PC-3 (cell line): ENCODE results near the gene SNAP47. TPM values are rescaled to one million over a fixed set of nuclear protein-coding genes. Genes with fewer than 3 reads are reported as not detected.
A peak's percentile ranks its signal among the peaks of the same experiment; 100 is the strongest.

Experiments used
- ATAC-seq: fragments of 200-7000 bp; cut with Tn5 transposase; 2 replicates; pipeline ENCODE4 v1.9.1; 2020; ENCODE audit warnings: mild to moderate bottlenecking, moderate library complexity
- BruUV-seq: library from RNA; stranded (reverse); fragments of 400-500 nt; replicated peaks from 2 replicates; lab custom pipeline; 2021; lab: Mats Ljungman, UMichigan
- CTCF ChIA-PET: fragments of 300-600 bp; sonication (Branson Sonifier 250); formaldehyde crosslinking; loops from one replicate; lab custom pipeline; 2022; ENCODE audit warnings: antibody characterized with exemption; lab: Charles Lee
- POLR2A ChIA-PET: fragments of 300-600 bp; sonication (Branson Sonifier 250); formaldehyde crosslinking; loops from one replicate; lab custom pipeline; 2022; ENCODE audit warnings: antibody characterized with exemption; ENCODE audit not compliant: unreplicated experiment; lab: Charles Lee
- DNase-seq: peaks from one replicate; pipeline ENCODE4 v3.0.0-alpha.2; 2015
- H2AFZ ChIP-seq: fragments of 300-600 bp; sonication (generic); 2 replicates; pipeline ENCODE4 v1.6.0; 2016; ENCODE audit warnings: antibody characterized with exemption, low read length
- H3F3A ChIP-seq: fragments of 300-600 bp; sonication (generic); one replicate; pipeline ENCODE4 v1.6.0; 2017; ENCODE audit warnings: antibody characterized with exemption, low read length, control low read depth, mild to moderate bottlenecking; ENCODE audit not compliant: unreplicated experiment
- H3K27ac ChIP-seq: fragments of 300-600 bp; sonication (generic); 2 replicates; pipeline ENCODE4 v1.5.1; 2016; ENCODE audit warnings: mild to moderate bottlenecking, low read length
- H3K27me3 ChIP-seq: fragments of 300-600 bp; sonication (generic); 2 replicates; pipeline ENCODE4 v1.6.1; 2016; ENCODE audit warnings: low read length, mixed read lengths
- H3K36me3 ChIP-seq: fragments of 300-600 bp; sonication (generic); 2 replicates; pipeline ENCODE4 v1.6.1; 2016; ENCODE audit warnings: low read depth, mixed run types, low read length, mixed read lengths
- H3K4me1 ChIP-seq: fragments of 300-600 bp; sonication (generic); 2 replicates; pipeline ENCODE4 v1.5.1; 2016; ENCODE audit warnings: low read length; ENCODE audit not compliant: insufficient read depth
- H3K4me2 ChIP-seq: fragments of 300-600 bp; sonication (generic); 2 replicates; pipeline ENCODE4 v1.6.0; 2016; ENCODE audit warnings: low read length
- H3K4me3 ChIP-seq: fragments of 300-600 bp; sonication (generic); 2 replicates; pipeline ENCODE4 v1.5.1; 2016; ENCODE audit warnings: mild to moderate bottlenecking, low read length, mixed read lengths
- H3K79me2 ChIP-seq: fragments of 300-600 bp; sonication (generic); 2 replicates; pipeline ENCODE4 v1.6.1; 2017; ENCODE audit warnings: low read length, mixed read lengths
- H3K9ac ChIP-seq: fragments of 300-600 bp; sonication (generic); 2 replicates; pipeline ENCODE4 v1.6.0; 2016; ENCODE audit warnings: mild to moderate bottlenecking, low read length
- H3K9me2 ChIP-seq: fragments of 300-600 bp; sonication (generic); replicated peaks from 2 replicates; pipeline ENCODE4 v1.6.1; 2016; ENCODE audit warnings: mixed run types, low read length, mixed read lengths
- H3K9me3 ChIP-seq: fragments of 300-600 bp; sonication (generic); 2 replicates; pipeline ENCODE4 v1.6.1; 2016; ENCODE audit warnings: low read length, mixed read lengths
- H4K20me1 ChIP-seq: fragments of 300-600 bp; sonication (generic); 2 replicates; pipeline ENCODE4 v1.6.1; 2016; ENCODE audit warnings: low read length, mixed read lengths
- CTCF ChIP-seq: fragments of 300-600 bp; sonication (generic); conservative IDR thresholded peaks from 2 replicates; pipeline ENCODE4 v1.5.1; 2017; ENCODE audit warnings: antibody characterized with exemption, low read depth, mild to moderate bottlenecking, low read length
- EZH2 ChIP-seq: fragments of 300-600 bp; sonication (generic); IDR thresholded peaks from one replicate; pipeline ENCODE4 v1.6.1; 2017; ENCODE audit warnings: antibody characterized with exemption, mild to moderate bottlenecking, low read length; ENCODE audit not compliant: unreplicated experiment
- EZH2phosphoT487 ChIP-seq: fragments of 300-600 bp; sonication (generic); IDR thresholded peaks from 2 replicates; pipeline ENCODE4 v1.6.1; 2018; ENCODE audit warnings: mild to moderate bottlenecking, antibody characterized with exemption, low read length, borderline replicate concordance
- intact Hi-C: fragments of 100-400 bp; cut with micrococcal nuclease; formaldehyde crosslinking; loops from 2 replicates; pipeline ENCODE4 v1.9.0; 2023
- total RNA-seq: library from RNA; depleted of rRNA; stranded (reverse); fragments of >200 nt; gene quantifications from 2 replicates; pipeline ENCODE4 v1.2.3, GENCODE V29; 2014

Gene SNAP47
- total RNA-seq, 1 experiment from 2014 or later: 123 TPM

- no peaks in the 10 kb centered on the region for H3K9me3 ChIP-seq
- ATAC-seq (peak; percentile 9; the same call in 1 of the 2 replicates), DNase-seq (no peak)
- no peaks in the 10 kb centered on the region for H4K20me1 ChIP-seq
- no peaks in the 10 kb centered on the region for H3K79me2 ChIP-seq
- no peak overlapping the region for H3K9ac ChIP-seq
- H3K27me3 ChIP-seq: no peaks in the 10 kb centered on the region
- H3K36me3 ChIP-seq: no peaks in the 10 kb centered on the region
- H3K4me1 ChIP-seq: no peaks in the 10 kb centered on the region
- no peaks in the 10 kb centered on the region for H3F3A ChIP-seq
- BruUV-seq: no TSS peak
- intact Hi-C loops: no loop called here
- H3K9me2 ChIP-seq: no peaks in the 10 kb centered on the region
- no peak overlapping the region for H3K27ac ChIP-seq
- POLR2A ChIA-PET: no interaction called here
- no peak overlapping the region for H3K4me3 ChIP-seq
- no peak overlapping the region for H3K4me2 ChIP-seq
- TF ChIP-seq EZH2phosphoT487 (no peak), CTCF (no peak)
- no peak overlapping the region for H2AFZ ChIP-seq
- CTCF ChIA-PET: no interaction called here
These were observed 59.6 kb downstream of the SNAP47 start for GRCh38 chr1:227794817-227795192.

- no peak overlapping the region for H3K27ac ChIP-seq
- H2AFZ ChIP-seq: no peak overlapping the region
- ATAC-seq: no peak
- ChIA-PET POLR2A (interaction anchor here (0.8 kb wide), 1 partner anchor 10 kb away, joined by 7 read pairs; no protein-coding TSS in a partner anchor), CTCF (interaction anchor here (1.0 kb wide), 1 partner anchor 10 kb away, joined by 5 read pairs; no protein-coding TSS in a partner anchor)
- H3K9ac ChIP-seq: no peak overlapping the region
- no peaks in the 10 kb centered on the region for H3K9me3 ChIP-seq
- H3F3A ChIP-seq: no peaks in the 10 kb centered on the region
- H3K4me3 ChIP-seq: no peak overlapping the region
- TF ChIP-seq EZH2 (no peak), EZH2phosphoT487 (no peak), CTCF (no peak)
- H3K4me1 ChIP-seq: no peaks in the 10 kb centered on the region
- no peaks in the 10 kb centered on the region for H3K36me3 ChIP-seq
- H3K27me3 ChIP-seq: no peaks in the 10 kb centered on the region
- H3K9me2 ChIP-seq: no peaks in the 10 kb centered on the region
- DNase-seq: no peak
- no peaks in the 10 kb centered on the region for H4K20me1 ChIP-seq
- no peak overlapping the region for H3K4me2 ChIP-seq
- no TSS peak for BruUV-seq
- intact Hi-C loops: no loop called here
- no peaks in the 10 kb centered on the region for H3K79me2 ChIP-seq
These were observed 60.5 kb downstream of the SNAP47 start for GRCh38 chr1:227795732-227796131.

- intact Hi-C loops: no loop called here
- TF ChIP-seq EZH2 (no peak), EZH2phosphoT487 (no peak), CTCF (no peak)
- Histone ChIP-seq H3K9me2 (no peaks in the 10 kb centered on the region), H3K4me2 (no peak overlapping the region), H3K36me3 (no peaks in the 10 kb centered on the region), H3K4me1 (no peaks in the 10 kb centered on the region), H3K4me3 (no peak overlapping the region), H3F3A (no peaks in the 10 kb centered on the region), H2AFZ (no peak overlapping the region), H4K20me1 (no peaks in the 10 kb centered on the region), H3K9ac (no peak overlapping the region), H3K9me3 (no peaks in the 10 kb centered on the region), H3K27ac (no peak overlapping the region), H3K27me3 (no peaks in the 10 kb centered on the region), H3K79me2 (no peaks in the 10 kb centered on the region)
- CTCF ChIA-PET: interaction anchor here (1.0 kb wide), 1 partner anchor 9 kb away, joined by 5 read pairs; no protein-coding TSS in a partner anchor
- DNase-seq (no peak), ATAC-seq (no peak)
- BruUV-seq: no TSS peak
- POLR2A ChIA-PET: interaction anchor here (0.8 kb wide), 1 partner anchor 9 kb away, joined by 7 read pairs; no protein-coding TSS in a partner anchor
These were observed 61.2 kb downstream of the SNAP47 start for GRCh38 chr1:227796359-227796915.
